ENCODE results near the gene MAB21L2. TPM values are rescaled to one million over a fixed set of nuclear protein-coding genes. Genes with fewer than 3 reads are reported as not detected.

MAB21L2 gene
- polyA plus RNA-seq, 4 donors = 0.21 TPM; not detected in 3

GRCh38 chr4:150599547-150599946 is 17.6 kb downstream of the MAB21L2 start:
- no peak for DNase-seq (ENCODE audit: low read depth in 4 of 4, low spot score in 2 of 4)

GRCh38 chr4:150600812-150601445 is 19.0 kb downstream of the MAB21L2 start:
- DNase-seq (ENCODE audit: low read depth in 4 of 4, low spot score in 2 of 4) = no peak

GRCh38 chr4:150609131-150609530 is 27.2 kb downstream of the MAB21L2 start:
- DNase-seq (ENCODE audit: low read depth in 4 of 4, low spot score in 2 of 4) = no peak

- no peak for DNase-seq (ENCODE audit: low read depth in 4 of 4, low spot score in 2 of 4)
These were observed 37.1 kb downstream of the MAB21L2 start for GRCh38 chr4:150619042-150619441.

- DNase-seq (ENCODE audit: low read depth in 4 of 4, low spot score in 2 of 4) = no peak
These were observed 42.1 kb downstream of the MAB21L2 start for GRCh38 chr4:150624055-150624454.

GRCh38 chr4:150625033-150625432 is 43.1 kb downstream of the MAB21L2 start:
- no peak for DNase-seq (ENCODE audit: low read depth in 4 of 4, low spot score in 2 of 4)

- no peak for DNase-seq (ENCODE audit: low read depth in 4 of 4, low spot score in 2 of 4)
These were observed 46.1 kb downstream of the MAB21L2 start for GRCh38 chr4:150628073-150628472.

- no peak for DNase-seq (ENCODE audit: low read depth in 4 of 4, low spot score in 2 of 4)
These were observed 50.7 kb downstream of the MAB21L2 start for GRCh38 chr4:150632639-150633038.
